ENCODE results near the gene CST4. TPM values are rescaled to one million over a fixed set of nuclear protein-coding genes. Genes with fewer than 3 reads are reported as not detected.
"Not testable (repeated sequence)": the region's sequence is repeated elsewhere in the genome, so short reads cannot be mapped to it uniquely, and the experiment has no call there.

Gene CST4
- total RNA-seq, 1 donor from 2014 or later: not detected

DNA sequence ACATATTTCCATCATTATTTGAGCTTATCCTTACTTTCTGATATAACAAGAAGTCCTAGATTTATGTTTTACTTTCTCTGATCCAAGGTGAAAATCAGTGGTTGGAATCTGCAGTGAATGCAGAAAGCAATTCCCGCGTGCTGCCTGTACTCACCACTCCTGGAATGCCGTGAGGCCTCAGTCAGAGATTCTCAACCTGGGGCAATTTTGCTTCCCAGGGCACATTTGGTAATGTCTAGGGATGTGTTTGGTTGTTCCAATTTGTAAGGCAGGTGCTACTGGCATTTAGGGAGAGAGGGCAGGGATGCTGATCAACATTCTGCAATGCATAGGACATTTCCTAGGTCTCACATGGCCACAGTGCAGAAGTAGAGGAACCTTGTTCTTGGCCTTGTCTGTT is 23.9 kb downstream of the CST4 start:
- H3K79me2 ChIP-seq (ENCODE audit: low read depth): no peaks in the 10 kb centered on the region
- no peak overlapping the region for H3K4me2 ChIP-seq
- H3K27me3 Mint-ChIP-seq (ENCODE audit: insufficient read depth, low read depth): no peaks in the 10 kb centered on the region
- H3K9ac ChIP-seq: no peak overlapping the region
- H3K4me3 Mint-ChIP-seq: no peak overlapping the region
- no peaks in the 10 kb centered on the region for H3F3A ChIP-seq (ENCODE audit: low read depth)
- no peaks in the 10 kb centered on the region for H3K36me3 ChIP-seq
- no peaks in the 10 kb centered on the region for H3K9me3 Mint-ChIP-seq
- TF ChIP-seq EZH2 (IDR thresholded peaks at IDR 0.05) (no peak), EZH2phosphoT487 (IDR thresholded peaks at IDR 0.05) (no peak), CTCF (IDR thresholded peaks at IDR 0.05) (no peak)
- no peaks in the 10 kb centered on the region for H4K20me1 ChIP-seq (ENCODE audit: low read depth)
- no peak for DNase-seq (ENCODE audit: low spot score)
- H3K9me3 ChIP-seq (ENCODE audit: low read depth): no peaks in the 10 kb centered on the region
- H3K27ac ChIP-seq: no peak overlapping the region
- H2AFZ ChIP-seq (replicated peaks): no peak overlapping the region
- H3K36me3 Mint-ChIP-seq: no peaks in the 10 kb centered on the region
- no peaks in the 10 kb centered on the region for H3K4me1 ChIP-seq
- no peak overlapping the region for H3K27ac Mint-ChIP-seq
- no peak overlapping the region for H3K4me3 ChIP-seq
- no peaks in the 10 kb centered on the region for H3K27me3 ChIP-seq
- H3K4me1 Mint-ChIP-seq: peaks cover 5% of the 10 kb centered on the region

- not testable (repeated sequence) for H3K36me3 Mint-ChIP-seq; H3K9ac ChIP-seq; H3K27me3 Mint-ChIP-seq (ENCODE audit: insufficient read depth, low read depth); H3K4me1 ChIP-seq; H3K27me3 ChIP-seq; H3K4me1 Mint-ChIP-seq; H3F3A ChIP-seq (ENCODE audit: low read depth); H3K9me3 Mint-ChIP-seq; H3K4me3 Mint-ChIP-seq; H3K4me3 ChIP-seq; H3K36me3 ChIP-seq; H3K27ac ChIP-seq; H4K20me1 ChIP-seq (ENCODE audit: low read depth); DNase-seq (ENCODE audit: low spot score); H3K9me3 ChIP-seq (ENCODE audit: low read depth); H3K4me2 ChIP-seq; H2AFZ ChIP-seq (replicated peaks); H3K27ac Mint-ChIP-seq; H3K79me2 ChIP-seq (ENCODE audit: low read depth)
These were observed 24.8 kb downstream of the CST4 start for GRCh38 chr20:23664046-23664445.

GRCh38 chr20:23663180-23663579 is 25.7 kb downstream of the CST4 start:
- Histone ChIP-seq H3F3A (ENCODE audit: low read depth) (no peaks in the 10 kb centered on the region), H3K4me1 (no peaks in the 10 kb centered on the region), H4K20me1 (ENCODE audit: low read depth) (no peaks in the 10 kb centered on the region), H2AFZ (replicated peaks) (no peak overlapping the region), H3K27ac (no peak overlapping the region), H3K79me2 (ENCODE audit: low read depth) (no peaks in the 10 kb centered on the region), H3K4me2 (no peak overlapping the region), H3K36me3 (no peaks in the 10 kb centered on the region), H3K27me3 (no peaks in the 10 kb centered on the region), H3K9me3 (ENCODE audit: low read depth) (no peaks in the 10 kb centered on the region), H3K9ac (no peak overlapping the region), H3K4me3 (no peak overlapping the region)
- TF ChIP-seq EZH2 (IDR thresholded peaks at IDR 0.05) (no peak), EZH2phosphoT487 (IDR thresholded peaks at IDR 0.05) (no peak), CTCF (IDR thresholded peaks at IDR 0.05) (no peak)
- Mint-ChIP-seq H3K27ac (no peak overlapping the region), H3K4me1 (peaks cover 6% of the 10 kb centered on the region), H3K36me3 (no peaks in the 10 kb centered on the region), H3K9me3 (no peaks in the 10 kb centered on the region), H3K4me3 (no peak overlapping the region), H3K27me3 (ENCODE audit: insufficient read depth, low read depth) (no peaks in the 10 kb centered on the region)
- DNase-seq (ENCODE audit: low spot score): no peak

DNA sequence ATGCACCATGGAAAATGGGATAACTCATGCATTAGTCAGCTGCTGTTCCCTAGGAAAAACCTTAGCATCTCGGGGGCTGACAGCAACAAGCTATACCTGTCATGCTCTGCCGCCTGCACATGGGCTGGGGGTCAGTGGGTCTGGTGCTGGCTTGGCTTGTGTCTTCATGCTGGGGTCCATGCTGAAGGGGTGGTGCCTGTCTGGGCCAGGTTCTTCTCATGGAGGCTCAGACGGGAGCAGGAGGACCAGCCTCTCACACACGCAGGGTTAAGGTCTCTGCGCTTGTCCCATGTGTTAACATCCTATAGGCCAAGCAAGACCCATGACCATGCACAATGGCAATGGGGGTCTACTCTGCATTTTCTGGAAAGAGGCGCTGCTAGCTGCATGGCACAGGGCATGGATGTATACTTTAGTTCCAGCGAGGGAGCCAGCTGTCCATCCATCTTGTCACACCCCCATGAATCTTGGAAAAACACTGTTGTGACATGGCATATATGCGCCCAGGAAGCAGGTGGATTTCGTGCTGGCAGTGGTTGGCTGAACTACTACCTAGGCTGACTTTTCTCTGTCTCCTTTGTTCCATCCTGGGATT is 26.5 kb downstream of the CST4 start:
- Histone ChIP-seq H3K27ac (no peak overlapping the region), H3K27me3 (no peaks in the 10 kb centered on the region), H3K79me2 (ENCODE audit: low read depth) (no peaks in the 10 kb centered on the region), H3K4me2 (no peak overlapping the region), H4K20me1 (ENCODE audit: low read depth) (no peaks in the 10 kb centered on the region), H3K9ac (no peak overlapping the region), H3K36me3 (no peaks in the 10 kb centered on the region), H2AFZ (replicated peaks) (no peak overlapping the region), H3K9me3 (ENCODE audit: low read depth) (no peaks in the 10 kb centered on the region), H3F3A (ENCODE audit: low read depth) (no peaks in the 10 kb centered on the region), H3K4me3 (no peak overlapping the region), H3K4me1 (no peaks in the 10 kb centered on the region)
- H3K9me3 Mint-ChIP-seq: no peaks in the 10 kb centered on the region
- H3K4me3 Mint-ChIP-seq: no peak overlapping the region
- H3K27me3 Mint-ChIP-seq (ENCODE audit: insufficient read depth, low read depth): no peaks in the 10 kb centered on the region
- DNase-seq (ENCODE audit: low spot score): no peak
- H3K4me1 Mint-ChIP-seq: peaks cover 6% of the 10 kb centered on the region
- H3K36me3 Mint-ChIP-seq: no peaks in the 10 kb centered on the region
- no peak overlapping the region for H3K27ac Mint-ChIP-seq
- TF ChIP-seq CTCF (IDR thresholded peaks at IDR 0.05) (no peak), EZH2 (IDR thresholded peaks at IDR 0.05) (no peak), EZH2phosphoT487 (IDR thresholded peaks at IDR 0.05) (no peak)

Data from neural progenitor cell (in vitro differentiated cells).